Epidermal melanocyte (primary cell): ENCODE measurements around the gene BPHL.
"Not testable (repeated sequence)": the region's sequence is repeated elsewhere in the genome, so short reads cannot be mapped to it uniquely, and the experiment has no call there.

Source experiments
- DNase-seq: peaks from one replicate; pipeline ENCODE4 v3.0.0; 2011; ENCODE audit warnings: low spot score; ENCODE audit not compliant: insufficient read length

Gene BPHL

GRCh38 chr6:3156184-3157130 is 37.9 kb downstream of the BPHL start:
- not testable (repeated sequence) for DNase-seq

GRCh38 chr6:3157131-3157933 is 38.8 kb downstream of the BPHL start, which contains the start of gene TUBB2A:
Gene TUBB2A, minus strand, starts transcription at chr6:3157544. Its CDS starts 81 bp downstream, at chr6:3157463.
- peak; percentile 95 for DNase-seq

- DNase-seq, result no peak
These were observed 41.6 kb downstream of the BPHL start for GRCh38 chr6:3159805-3160781.

- no peak for DNase-seq
These were observed 43.6 kb downstream of the BPHL start for GRCh38 chr6:3162067-3162497.

GRCh38 chr6:3162565-3163247 is 44.2 kb downstream of the BPHL start:
- peak; percentile 82 for DNase-seq

- no peak for DNase-seq
These were observed 44.7 kb downstream of the BPHL start for GRCh38 chr6:3163248-3163594.

- DNase-seq, result no peak
These were observed 45.9 kb downstream of the BPHL start for GRCh38 chr6:3164388-3164787.

- DNase-seq, result no peak
These were observed 47.4 kb downstream of the BPHL start for GRCh38 chr6:3165631-3166534.

- not testable (repeated sequence) for DNase-seq
These were observed 48.2 kb downstream of the BPHL start for GRCh38 chr6:3166535-3167225.

GRCh38 chr6:3168046-3168445 is 49.5 kb downstream of the BPHL start:
- DNase-seq, result not testable (repeated sequence)

GRCh38 chr6:3170676-3171075 is 52.2 kb downstream of the BPHL start:
- not testable (repeated sequence) for DNase-seq

GRCh38 chr6:3171313-3172175 is 53.0 kb downstream of the BPHL start:
- not testable (repeated sequence) for DNase-seq

- not testable (repeated sequence) for DNase-seq
These were observed 54.3 kb downstream of the BPHL start for GRCh38 chr6:3172789-3173188.

- not testable (repeated sequence) for DNase-seq
These were observed 55.2 kb downstream of the BPHL start for GRCh38 chr6:3173636-3174089.

GRCh38 chr6:3175715-3176402 is 57.3 kb downstream of the BPHL start:
- no peak for DNase-seq

GRCh38 chr6:3176562-3177355 is 58.2 kb downstream of the BPHL start:
- DNase-seq, result no peak
